H1 (cell line): ENCODE results near the gene NIPAL3. TPM values are rescaled to one million over a fixed set of nuclear protein-coding genes. Genes with fewer than 3 reads are reported as not detected.

Experiments
- CTCF ChIA-PET: fragments of 300-600 bp; sonication (Branson Sonifier 250); formaldehyde crosslinking; loops from one replicate; lab custom pipeline; 2021; ENCODE audit not compliant: partially characterized antibody; lab: Charles Lee
- POLR2A ChIA-PET: fragments of 300-600 bp; sonication (Branson Sonifier 250); formaldehyde crosslinking; loops from one replicate; lab custom pipeline; 2021; ENCODE audit warnings: inconsistent platforms; ENCODE audit not compliant: partially characterized antibody; lab: Charles Lee
- DNase-seq, 2 experiments: peaks; one replicate each; pipeline versions ENCODE4 v3.0.0 to v3.0.0-alpha.2; 2010 to 2022; ENCODE audit warnings: low spot score in 2 of 2, low read depth in 1 of 2, mixed read lengths in 1 of 2
- FAIRE-seq: peaks from 2 replicates; lab custom pipeline; 2011; peaks lifted over from hg19 to GRCh38; lab: Jason Lieb, UNC
- H2AFZ ChIP-seq: 2 replicates; pipeline ENCODE4 v1.8.1; 2012; ENCODE audit warnings: low read length, inconsistent platforms
- H2AK5ac ChIP-seq: 2 replicates; pipeline ENCODE4 v1.6.1; 2013; ENCODE audit warnings: low read depth, low read length
- H2BK120ac ChIP-seq: replicated peaks from 2 replicates; pipeline ENCODE3; 2013; ENCODE audit warnings: low read depth, low read length, inconsistent platforms
- H2BK12ac ChIP-seq: 2 replicates; pipeline ENCODE4 v1.6.1; 2013; ENCODE audit warnings: low read depth, low read length
- H2BK15ac ChIP-seq: 2 replicates; pipeline ENCODE4 v1.6.1; 2013; ENCODE audit warnings: low read length
- H2BK20ac ChIP-seq: 2 replicates; pipeline ENCODE4 v1.6.1; 2013; ENCODE audit warnings: low read length
- H2BK5ac ChIP-seq: 2 replicates; pipeline ENCODE4 v1.6.1; 2013; ENCODE audit warnings: low read depth, low read length
- H3K14ac ChIP-seq: 2 replicates; pipeline ENCODE4 v1.6.1; 2013; ENCODE audit warnings: inconsistent platforms; ENCODE audit not compliant: insufficient read length
- H3K18ac ChIP-seq: 2 replicates; pipeline ENCODE4 v1.6.1; 2013; ENCODE audit warnings: low read length; ENCODE audit errors: extremely low read depth
- H3K23ac ChIP-seq: 2 replicates; pipeline ENCODE4 v1.6.1; 2013; ENCODE audit warnings: inconsistent platforms; ENCODE audit not compliant: insufficient read length
- H3K23me2 ChIP-seq: 2 replicates; pipeline ENCODE4 v1.6.1; 2013; ENCODE audit warnings: low read depth, low read length
- H3K27ac ChIP-seq: 2 replicates; pipeline ENCODE4 v1.6.1; 2011; ENCODE audit warnings: low read depth, low read length, inconsistent platforms
- H3K27me3 ChIP-seq, 4 experiments: replicated peaks in 1 of 4; 1 replicate in 1 of 4; 2 replicates in 3 of 4; pipeline versions ENCODE4 v1.6.1 to v1.8.1; 2011 to 2013; ENCODE audit warnings: low read length in 3 of 4, mild to moderate bottlenecking in 3 of 4, inconsistent platforms in 2 of 4, mixed read lengths in 2 of 4, moderate library complexity in 1 of 4; ENCODE audit not compliant: control insufficient read depth in 3 of 4, insufficient read depth in 3 of 4; ENCODE audit errors: extremely low read depth in 1 of 4
- H3K36me3 ChIP-seq, 4 experiments: 2 replicates each; pipeline versions ENCODE4 v1.6.1 to v1.8.1; 2011 to 2013; ENCODE audit warnings: mild to moderate bottlenecking in 4 of 4, low read length in 3 of 4, moderate library complexity in 2 of 4, control low read depth in 1 of 4, inconsistent platforms in 1 of 4; ENCODE audit not compliant: insufficient read depth in 4 of 4, control insufficient read depth in 2 of 4
- H3K4ac ChIP-seq: replicated peaks from 2 replicates; pipeline ENCODE3; 2013; ENCODE audit warnings: low read length, low read depth, mixed read lengths, inconsistent platforms; ENCODE audit not compliant: insufficient read length
- H3K4me1 ChIP-seq, 4 experiments: replicated peaks in 1 of 4; 1 replicate in 1 of 4; 2 replicates in 3 of 4; pipeline versions ENCODE4 v1.6.1 to v1.8.1; 2011 to 2013; ENCODE audit warnings: low read length in 3 of 4, inconsistent platforms in 2 of 4, mixed read lengths in 1 of 4; ENCODE audit not compliant: insufficient read depth in 4 of 4, control insufficient read depth in 3 of 4
- H3K4me2 ChIP-seq, 2 experiments: 2 replicates each; pipeline versions ENCODE4 v1.6.1 to v1.8.1; 2011 to 2013; ENCODE audit warnings: low read depth in 2 of 2, low read length in 2 of 2, control low read depth in 1 of 2, inconsistent platforms in 1 of 2, mild to moderate bottlenecking in 1 of 2; ENCODE audit not compliant: insufficient read depth in 1 of 2
- H3K4me3 ChIP-seq, 4 experiments: fragments of 200-600, 300-600 bp in 1 of 4; sonication (generic), shearing (Covaris generic), sonication (Bioruptor Twin) in 1 of 4; 2 replicates each; pipeline versions ENCODE4 v1.5.1 to v1.8.1; 2011 to 2016; ENCODE audit warnings: low read length in 4 of 4, low read depth in 3 of 4, control low read depth in 2 of 4, inconsistent platforms in 2 of 4, mild to moderate bottlenecking in 2 of 4, mixed read lengths in 1 of 4, moderate library complexity in 1 of 4; ENCODE audit not compliant: insufficient read depth in 2 of 4; ENCODE audit errors: extremely low read depth in 1 of 4
- H3K56ac ChIP-seq: replicated peaks from 2 replicates; pipeline ENCODE3; 2013; ENCODE audit warnings: low read depth, mild to moderate bottlenecking, mixed read lengths, low read length, inconsistent platforms; ENCODE audit not compliant: insufficient read length
- H3K79me1 ChIP-seq: 2 replicates; pipeline ENCODE4 v1.6.1; 2013; ENCODE audit warnings: low read depth, low read length, control low read depth
- H3K79me2 ChIP-seq, 2 experiments: 2 replicates each; pipeline versions ENCODE4 v1.6.1 to v1.8.1; 2012 to 2013; ENCODE audit warnings: low read length in 2 of 2, mild to moderate bottlenecking in 2 of 2, inconsistent platforms in 1 of 2; ENCODE audit not compliant: insufficient read depth in 2 of 2, control insufficient read depth in 1 of 2
- H3K9ac ChIP-seq, 4 experiments: replicated peaks in 1 of 4; 1 replicate in 1 of 4; 2 replicates in 3 of 4; pipeline versions ENCODE4 v1.6.1 to v1.8.1; 2011 to 2013; ENCODE audit warnings: low read depth in 3 of 4, low read length in 3 of 4, control low read depth in 2 of 4, mild to moderate bottlenecking in 2 of 4, moderate library complexity in 2 of 4, inconsistent platforms in 1 of 4; ENCODE audit errors: extremely low read depth in 1 of 4
- H3K9me3 ChIP-seq, 2 experiments: 2 replicates each; pipeline versions ENCODE4 v1.6.1 to v1.8.1; 2012 to 2013; ENCODE audit warnings: mild to moderate bottlenecking in 2 of 2, moderate library complexity in 2 of 2, control low read depth in 1 of 2, inconsistent platforms in 1 of 2, low read depth in 1 of 2, low read length in 1 of 2, mixed read lengths in 1 of 2; ENCODE audit not compliant: insufficient read depth in 2 of 2
- H4K20me1 ChIP-seq, 2 experiments: replicated peaks in 1 of 2; 2 replicates each; pipeline versions ENCODE3 to v1.8.1; 2011 to 2013; ENCODE audit warnings: inconsistent platforms in 2 of 2, low read length in 2 of 2, mild to moderate bottlenecking in 1 of 2; ENCODE audit not compliant: insufficient read depth in 2 of 2, control insufficient read depth in 1 of 2
- H4K5ac ChIP-seq: 2 replicates; pipeline ENCODE4 v1.6.1; 2013; ENCODE audit warnings: low read length, low read depth, mixed read lengths, inconsistent platforms; ENCODE audit not compliant: insufficient read length
- H4K8ac ChIP-seq: 2 replicates; pipeline ENCODE4 v1.8.0; 2013; ENCODE audit warnings: mild to moderate bottlenecking, moderate library complexity, low read length, inconsistent platforms; ENCODE audit not compliant: insufficient read depth; ENCODE audit errors: extremely low read depth
- H4K91ac ChIP-seq: replicated peaks from 2 replicates; pipeline ENCODE3; 2013; ENCODE audit warnings: low read length, mixed read lengths, inconsistent platforms; ENCODE audit not compliant: insufficient read length
- ASH2L ChIP-seq: fragments of 200-600, 300-600 bp; sonication (generic); IDR thresholded peaks from one replicate; pipeline ENCODE4 v1.7.1; 2017; ENCODE audit warnings: low read length
- EZH2 ChIP-seq: fragments of 200-600 bp; sonication (generic); IDR thresholded peaks from 2 replicates; pipeline ENCODE4 v1.7.1; 2012; ENCODE audit warnings: low read depth, mild to moderate bottlenecking, moderate library complexity, low read length, inconsistent platforms; ENCODE audit not compliant: severe bottlenecking
- FOSL1 ChIP-seq: IDR thresholded peaks from 2 replicates; pipeline ENCODE4 v1.6.1; 2011; ENCODE audit warnings: mild to moderate bottlenecking, low read depth, low read length, moderate library complexity; ENCODE audit not compliant: insufficient read depth
- GABPA ChIP-seq: IDR thresholded peaks from 2 replicates; pipeline ENCODE4 v1.6.1; 2011; ENCODE audit warnings: mild to moderate bottlenecking, low read length, moderate library complexity, borderline replicate concordance; ENCODE audit not compliant: insufficient read depth
- HDAC6 ChIP-seq: IDR thresholded peaks from one replicate; pipeline ENCODE4 v1.7.1; 2012; ENCODE audit warnings: low read depth, mild to moderate bottlenecking, inconsistent platforms, low read length, moderate library complexity
- KDM5A ChIP-seq: fragments of 200-600 bp; IDR thresholded peaks from 2 replicates; pipeline ENCODE4 v1.7.1; 2012; ENCODE audit warnings: mild to moderate bottlenecking, low read length, inconsistent platforms, mixed read lengths
- POLR2A ChIP-seq, 2 experiments: IDR thresholded peaks; 1 replicate in 1 of 2; 2 replicates in 1 of 2; pipeline ENCODE4 v1.6.1; 2011; ENCODE audit warnings: low read depth in 2 of 2, low read length in 2 of 2, mild to moderate bottlenecking in 2 of 2; ENCODE audit errors: control extremely low read depth in 1 of 2
- POLR2AphosphoS5 ChIP-seq: IDR thresholded peaks from 2 replicates; pipeline ENCODE4 v1.6.1; 2011; ENCODE audit warnings: low read depth, low read length
- POU5F1 ChIP-seq: IDR thresholded peaks from 2 replicates; pipeline ENCODE4 v1.6.1; 2011; ENCODE audit warnings: low read depth, mild to moderate bottlenecking, low read length, moderate library complexity
- RAD21 ChIP-seq, 2 experiments: IDR thresholded peaks in 1 of 2; conservative IDR thresholded peaks in 1 of 2; 2 replicates each; pipeline ENCODE4 v1.6.1; 2011; ENCODE audit warnings: low read depth in 2 of 2, low read length in 2 of 2, improper control_type of control experiment in 1 of 2, inconsistent platforms in 1 of 2, mild to moderate bottlenecking in 1 of 2, moderate library complexity in 1 of 2
- RBBP5 ChIP-seq: IDR thresholded peaks from 2 replicates; pipeline ENCODE4 v1.7.1; 2012; ENCODE audit warnings: low read depth, mild to moderate bottlenecking, inconsistent platforms, low read length, moderate library complexity, borderline replicate concordance
- RNF2 ChIP-seq: fragments of 200-900, 300-1000 bp; sonication (generic); IDR thresholded peaks from 2 replicates; pipeline ENCODE4 v1.7.1; 2016; ENCODE audit warnings: borderline replicate concordance, low read depth, mild to moderate bottlenecking, antibody characterized with exemption, low read length; ENCODE audit not compliant: poor library complexity, severe bottlenecking; ENCODE audit errors: missing control alignments
- polyA plus RNA-seq, 7 experiments: library from polyadenylated mRNA; depleted of rRNA in 3 of 7; stranded (reverse) in 5 of 7; unstranded in 2 of 7; fragments of >200 nt in 5 of 7; fragments of 200-250 nt in 2 of 7; gene quantifications; 1 replicate in 5 of 7; 2 replicates in 1 of 7; 4 replicates in 1 of 7; pipeline versions ENCODE4 v1.2.1 to v1.2.3, GENCODE V29; 2011 to 2013; ENCODE audit warnings: missing spikeins in 2 of 7, mixed read lengths in 2 of 7
- total RNA-seq: library from RNA; stranded (reverse); fragmentation: NEBNext Ultra II Directional; extraction: Animal tissue kit (Norgen Biotek cat#: 25700); gene quantifications from 2 replicates; pipeline ENCODE4 v1.2.1, GENCODE V29; 2021
- TF ChIP-seq, protein P1 (sequence below): IDR thresholded peaks from 2 replicates; pipeline ENCODE4 v1.6.1; 2011; ENCODE audit warnings: low read depth, mild to moderate bottlenecking, low read length; ENCODE audit not compliant: insufficient read depth

NIPAL3 gene
- total and polyA plus RNA-seq, 2 of the 8 experiments (the other 6 are each of a cell fraction or from before 2014, with no cell fraction given), result 8.8 to 11.0 TPM

DNA sequence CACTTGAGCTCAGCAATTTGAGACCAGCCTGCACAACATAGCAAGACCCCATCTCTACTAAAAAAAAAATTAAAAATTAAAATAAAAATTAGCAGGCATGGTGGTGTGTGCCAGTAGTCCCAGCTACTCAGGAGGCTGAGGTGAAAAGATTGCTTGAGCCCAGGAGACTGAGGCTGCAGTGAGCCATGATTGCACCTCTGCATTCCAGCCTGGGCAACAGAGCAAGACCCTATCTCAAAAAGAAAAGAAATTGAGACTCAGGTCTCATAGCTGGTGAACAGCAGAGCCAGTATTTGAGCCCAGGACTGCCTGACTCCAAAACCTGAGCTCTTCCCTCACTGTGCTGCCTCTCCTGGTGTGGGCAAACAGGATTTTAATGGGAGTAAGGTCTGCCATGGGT, 58.6 kb downstream of the NIPAL3 start:
- no peak overlapping the region for H2BK5ac ChIP-seq
- CTCF ChIA-PET, result interaction anchor here (0.7 to 1.5 kb wide), 4 partner anchors 9 to 269 kb away, joined by 3 to 6 read pairs (median 4); no protein-coding TSS in a partner anchor
- FAIRE-seq, result no peak
- no peak overlapping the region for H4K91ac ChIP-seq
- H2BK15ac ChIP-seq, result no peak overlapping the region
- no peak overlapping the region for H2BK120ac ChIP-seq
- H3K79me1 ChIP-seq, result no peaks in the 10 kb centered on the region
- H3K14ac ChIP-seq, result no peak overlapping the region
- H4K8ac ChIP-seq, result no peak overlapping the region
- H2BK20ac ChIP-seq, result no peak overlapping the region
- H3K23me2 ChIP-seq, result no peaks in the 10 kb centered on the region
- no peak overlapping the region for H3K4me3 ChIP-seq
- H3K36me3 ChIP-seq, result no peaks in the 10 kb centered on the region
- POLR2A ChIA-PET, result no interaction called here
- DNase-seq, result no peak
- no peak overlapping the region for H3K9ac ChIP-seq
- H3K27me3 ChIP-seq, result no peaks in the 10 kb centered on the region
- H3K23ac ChIP-seq, result no peak overlapping the region
- no peak overlapping the region for H3K18ac ChIP-seq
- H2BK12ac ChIP-seq, result no peak overlapping the region
- no peak overlapping the region for H2AK5ac ChIP-seq
- no peaks in the 10 kb centered on the region for H3K4me1 ChIP-seq
- no peaks in the 10 kb centered on the region for H4K20me1 ChIP-seq
- H3K79me2 ChIP-seq, result no peaks in the 10 kb centered on the region
- no peak overlapping the region for H2AFZ ChIP-seq
- H4K5ac ChIP-seq, result no peak overlapping the region
- no peak overlapping the region for H3K4me2 ChIP-seq
- H3K27ac ChIP-seq, result no peak overlapping the region
- peaks cover 0 to 3% of the 10 kb centered on the region in 2 experiments; a peak in 1 of 4 replicates for H3K9me3 ChIP-seq
- no peak overlapping the region for H3K56ac ChIP-seq
- no peak overlapping the region for H3K4ac ChIP-seq
- TF ChIP-seq KDM5A (no peak), POLR2AphosphoS5 (no peak), HDAC6 (no peak), RNF2 (no peak), RAD21 (IDR thresholded peaks at IDR 0.05 in 1 of 2, conservative IDR thresholded peaks at IDR 0.05 in 1 of 2; ENCODE audit: low read depth in 2 of 2, low read length in 2 of 2) (no peak), FOSL1 (no peak), ASH2L (no peak), EZH2 (no peak), GABPA (no peak), RBBP5 (no peak), POU5F1 (no peak), POLR2A (IDR thresholded peaks at IDR 0.05; ENCODE audit: control extremely low read depth in 1 of 2, low read depth in 2 of 2, low read length in 2 of 2) (no peak)
- TF ChIP-seq, protein P1, sequence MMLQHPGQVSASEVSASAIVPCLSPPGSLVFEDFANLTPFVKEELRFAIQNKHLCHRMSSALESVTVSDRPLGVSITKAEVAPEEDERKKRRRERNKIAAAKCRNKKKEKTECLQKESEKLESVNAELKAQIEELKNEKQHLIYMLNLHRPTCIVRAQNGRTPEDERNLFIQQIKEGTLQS, result no peak
